Stimulated activated CD8-positive, alpha-beta memory T cell treated with anti-CD3 and anti-CD28 coated beads, Interleukin-15, amount 100 ng/mL, for 24 hours (primary cell): ENCODE data around the gene MAGEF1.

Experiments
- DNase-seq: peaks from one replicate; pipeline ENCODE4 v3.0.0-alpha.2; 2020; ENCODE audit warnings: low read depth

MAGEF1 gene

GRCh38 chr3:184688882-184689271 is 23.0 kb downstream of the MAGEF1 start:
- DNase-seq: no peak

DNA sequence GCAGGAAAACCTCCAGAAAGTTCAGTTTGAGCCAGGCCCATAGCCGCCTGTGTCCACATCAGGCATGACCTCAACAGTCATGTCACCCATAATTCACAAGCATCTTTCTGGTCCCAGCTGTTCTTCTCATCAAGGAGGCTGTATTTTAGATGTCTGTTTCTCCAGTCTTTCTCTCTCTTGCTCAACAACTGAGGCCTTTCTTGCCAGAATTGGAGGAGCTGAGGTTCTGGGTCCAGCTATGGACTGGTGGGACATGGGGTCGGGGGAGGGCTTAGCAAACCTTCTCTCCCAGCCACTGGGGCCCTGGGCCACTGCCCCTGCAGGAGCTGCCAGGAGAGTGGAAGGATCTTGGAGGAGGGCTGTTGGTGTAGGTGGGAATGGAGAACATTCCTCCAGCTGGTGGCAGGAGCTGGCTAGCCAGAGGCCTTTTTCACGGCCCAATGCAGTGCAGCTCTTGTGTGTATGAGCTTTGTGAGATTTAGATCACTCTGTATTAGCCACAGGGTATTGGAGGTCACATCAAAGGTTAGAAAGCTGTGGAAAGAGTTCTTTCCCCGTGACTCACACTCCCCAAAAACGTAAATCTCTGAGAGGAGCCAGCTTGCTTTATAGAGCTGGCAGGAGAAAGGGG is 23.5 kb downstream of the MAGEF1 start:
- DNase-seq: no peak

GRCh38 chr3:184687363-184688015 is 24.4 kb downstream of the MAGEF1 start:
- no peak for DNase-seq

DNA sequence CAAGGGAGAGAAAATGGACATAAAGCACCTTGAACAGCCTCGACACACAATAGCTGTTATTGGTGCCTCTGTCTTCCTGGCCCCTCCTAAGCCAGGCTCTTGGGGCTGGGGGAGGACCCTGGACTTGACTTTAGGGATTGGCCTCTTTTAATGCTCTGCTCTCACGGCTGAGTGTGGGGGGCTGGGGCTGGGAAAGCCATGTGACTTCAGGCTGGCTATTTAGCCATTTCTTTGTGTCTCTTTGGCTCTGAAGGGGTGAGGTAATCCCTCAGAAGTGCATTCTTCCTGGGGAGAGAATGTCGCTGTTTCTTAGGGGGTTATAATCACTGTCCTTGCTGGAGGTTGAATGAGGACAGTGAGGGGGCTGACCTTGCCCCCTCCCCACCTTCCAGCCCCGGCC is 26.2 kb downstream of the MAGEF1 start:
- DNase-seq: no peak

- DNase-seq: no peak
These were observed 26.8 kb downstream of the MAGEF1 start for GRCh38 chr3:184685055-184685454.

GRCh38 chr3:184683900-184684560 is 27.8 kb downstream of the MAGEF1 start:
- DNase-seq: no peak

DNA sequence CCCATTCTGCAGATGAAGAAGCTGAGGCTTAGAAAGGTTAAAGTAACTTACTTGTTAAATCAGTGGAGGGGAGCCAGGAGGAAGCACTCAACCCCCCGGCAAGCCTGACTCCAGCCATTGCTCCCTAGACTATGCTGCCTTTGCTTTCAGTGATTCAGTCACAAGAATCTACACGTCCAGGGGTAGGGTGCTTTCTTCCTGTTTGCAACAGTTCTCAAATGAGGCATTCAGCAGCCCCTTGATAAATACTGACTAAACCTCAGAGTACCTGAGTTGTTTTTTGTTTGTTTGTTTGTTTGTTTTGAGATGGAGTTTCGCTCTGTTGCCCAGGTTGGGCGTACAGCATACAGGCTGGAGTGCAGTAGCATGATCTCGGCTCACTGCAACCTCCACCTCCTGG is 28.6 kb downstream of the MAGEF1 start:
- DNase-seq: no peak

- no peak for DNase-seq
These were observed 29.2 kb downstream of the MAGEF1 start for GRCh38 chr3:184682671-184683070.

DNA sequence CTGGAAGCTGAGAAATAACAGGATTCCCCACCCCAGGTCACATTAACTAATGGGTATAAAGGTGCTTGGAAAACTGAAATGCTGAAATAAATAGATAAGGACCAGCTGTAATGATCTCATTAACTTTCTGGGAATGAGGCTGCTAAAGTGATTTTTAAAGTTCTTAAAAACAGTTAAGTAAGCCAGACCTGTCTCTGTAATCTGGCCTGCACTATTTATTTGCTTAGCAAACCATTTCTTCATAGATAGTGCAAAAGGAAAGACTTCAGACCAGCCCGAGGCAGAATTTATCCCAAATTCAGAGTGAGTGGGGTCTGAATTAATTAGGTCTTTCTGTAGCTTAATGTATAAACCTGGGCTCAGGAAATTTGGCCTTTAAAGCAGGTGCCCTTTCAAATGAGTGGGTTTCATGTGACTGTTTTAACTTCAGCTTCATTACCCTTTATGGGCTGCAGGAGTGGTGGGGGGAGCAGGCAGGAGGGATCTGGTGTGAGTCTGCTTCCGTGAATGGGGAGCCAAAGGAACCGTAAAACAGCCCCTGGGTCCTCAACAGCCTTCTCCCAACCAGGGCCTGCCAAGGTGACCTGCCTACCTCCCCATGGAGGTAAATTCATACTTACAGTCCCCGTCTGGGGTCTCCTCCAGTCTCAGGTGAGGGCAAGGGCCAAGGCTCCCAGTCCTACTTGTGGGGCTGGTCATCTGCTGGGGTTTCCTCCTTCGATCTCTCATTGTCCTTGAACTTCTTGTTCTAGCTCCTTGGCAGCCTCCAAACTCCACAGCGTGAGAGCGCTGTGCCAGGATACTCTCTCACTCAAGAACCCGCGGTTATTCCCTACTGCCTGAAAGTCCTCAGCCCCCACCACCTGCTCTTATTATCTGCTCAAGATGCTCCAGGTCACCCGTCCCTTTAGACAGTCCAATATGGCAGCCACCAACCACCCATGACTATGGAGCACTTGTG is 31.2 kb downstream of the MAGEF1 start:
- DNase-seq: no peak

GRCh38 chr3:184679056-184679816 is 32.6 kb downstream of the MAGEF1 start:
- DNase-seq: no peak

- DNase-seq: no peak
These were observed 33.4 kb downstream of the MAGEF1 start for GRCh38 chr3:184678317-184679055.

- no peak for DNase-seq
These were observed 34.2 kb downstream of the MAGEF1 start for GRCh38 chr3:184677344-184678316.

GRCh38 chr3:184676927-184677326 is 34.9 kb downstream of the MAGEF1 start:
- DNase-seq: no peak

DNA sequence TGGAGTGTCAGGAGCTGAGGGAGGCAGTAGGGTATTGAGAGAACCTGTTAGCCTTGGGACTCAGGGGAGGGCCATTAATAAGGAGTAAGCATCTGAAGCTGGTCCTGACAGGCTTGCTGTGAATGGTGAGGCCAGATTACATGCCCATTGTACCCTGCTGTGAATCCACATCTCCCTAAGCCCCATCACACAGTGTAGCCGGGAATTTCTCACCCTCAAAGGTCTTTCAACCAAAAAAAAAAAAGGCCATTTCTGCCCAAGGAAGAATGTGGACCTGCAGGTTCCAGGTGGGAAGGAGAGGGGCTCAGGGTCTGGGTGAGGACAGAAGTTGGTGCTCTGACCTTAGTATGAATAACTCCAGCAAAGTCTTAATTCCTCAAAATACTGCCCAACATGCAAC is 37.2 kb downstream of the MAGEF1 start:
- no peak for DNase-seq

DNA sequence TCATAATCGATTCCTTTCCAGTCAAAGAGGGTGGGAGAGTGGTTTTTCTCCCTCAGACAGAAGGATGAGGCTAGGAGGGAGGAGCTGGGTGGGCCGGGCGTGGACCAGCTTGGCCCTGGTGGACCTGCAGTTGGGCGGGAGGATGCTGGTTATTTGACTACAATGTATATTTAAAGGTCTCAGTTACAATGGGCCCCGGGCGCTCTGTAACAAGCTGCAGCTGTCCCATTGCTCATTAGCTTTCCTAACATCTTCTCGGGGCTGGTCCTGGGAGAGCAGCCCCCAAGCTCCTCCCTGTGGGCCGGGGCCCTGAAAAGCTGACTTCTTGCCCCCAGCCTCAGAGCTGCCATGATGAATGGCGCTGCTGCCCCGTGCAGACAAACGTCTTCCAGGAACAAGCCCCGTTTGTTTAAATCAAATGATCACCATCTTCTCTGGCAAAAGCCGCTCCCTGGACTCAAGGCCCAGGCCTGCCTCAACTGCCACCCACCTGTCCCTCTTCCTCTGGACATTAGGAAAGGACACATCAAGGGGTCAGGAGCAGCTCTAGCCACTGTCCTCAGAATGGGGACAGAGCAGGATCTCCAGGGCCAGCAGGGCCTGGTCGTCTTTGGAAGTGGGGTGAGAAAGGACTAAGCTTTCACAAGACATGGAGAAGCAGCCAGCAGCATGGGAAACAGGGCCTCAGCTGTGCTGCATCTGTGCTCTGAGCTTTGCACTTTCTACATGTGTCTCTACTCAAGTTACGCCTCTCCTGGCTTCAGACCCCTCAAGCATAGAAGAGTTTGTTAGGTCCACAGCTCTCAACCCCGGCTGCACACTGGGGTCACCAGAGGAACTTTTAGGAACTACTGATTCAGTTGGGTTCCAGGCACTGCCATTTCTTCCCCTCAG is 38.6 kb downstream of the MAGEF1 start:
- no peak for DNase-seq

DNA sequence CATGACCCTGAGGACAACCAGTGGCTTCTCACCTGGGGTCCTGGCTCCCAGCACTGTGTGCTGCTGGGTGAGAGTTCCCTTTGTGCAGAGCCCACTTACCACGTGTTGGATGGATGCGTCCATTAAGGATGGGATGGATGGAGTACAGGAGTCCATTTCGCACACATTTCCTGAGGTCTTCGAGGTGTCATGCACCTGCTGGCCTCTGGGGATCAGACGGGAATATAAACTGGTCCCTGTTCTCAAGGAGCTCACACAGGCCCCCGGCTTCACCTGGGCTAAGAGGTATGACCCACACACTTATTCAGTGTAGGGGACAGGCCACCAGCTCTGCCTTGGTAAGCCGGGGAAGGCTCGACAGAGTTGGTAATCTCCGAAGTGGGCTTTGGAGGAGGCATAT is 39.5 kb downstream of the MAGEF1 start:
- DNase-seq: no peak

DNA sequence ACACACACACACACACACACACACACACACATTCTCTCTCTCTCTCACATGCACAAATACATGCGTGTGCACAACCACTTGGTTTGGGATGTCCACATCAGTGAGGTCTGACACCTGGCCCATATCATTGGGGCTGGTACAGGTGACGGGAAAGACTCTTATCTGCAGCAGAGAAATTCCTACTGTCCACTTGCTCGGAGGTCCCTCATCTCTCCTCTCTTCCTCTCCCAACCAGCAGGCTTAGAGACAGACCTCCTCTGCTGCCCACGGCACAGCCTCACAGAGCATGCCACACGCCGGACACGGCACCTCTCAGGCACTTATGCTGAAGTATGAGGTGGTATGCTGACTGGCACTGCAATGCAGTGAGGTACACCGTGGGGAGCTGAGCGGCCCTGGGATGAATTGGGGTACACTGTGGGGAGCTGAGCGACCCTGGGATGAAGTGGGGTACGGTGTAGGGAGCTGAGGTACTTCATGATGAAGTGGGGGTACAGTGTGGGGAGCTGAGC is 41.7 kb downstream of the MAGEF1 start:
- no peak for DNase-seq

- no peak for DNase-seq
These were observed 42.3 kb downstream of the MAGEF1 start for GRCh38 chr3:184669578-184669977.
